Measurements from ENCODE around the gene BTBD2. TPM values are rescaled to one million over a fixed set of nuclear protein-coding genes. Genes with fewer than 3 reads are reported as not detected.

BTBD2 gene
- total and polyA plus RNA-seq, 4 donors = 7.4 to 25.1 (median 20.2) TPM

- Histone ChIP-seq H3K27me3 (ENCODE audit: control insufficient read depth in 4 of 4, insufficient read depth in 4 of 4, low read length in 3 of 4) (no peaks in the 10 kb centered on the region), H3K4me3 (ENCODE audit: low read depth in 1 of 3, low read length in 3 of 3) (no peak overlapping the region), H3K9me3 (ENCODE audit: control insufficient read depth in 4 of 4, low read length in 3 of 4) (no peaks in the 10 kb centered on the region), H3K36me3 (ENCODE audit: control insufficient read depth in 4 of 4, insufficient read depth in 3 of 4, low read depth in 1 of 4, low read length in 3 of 4) (peaks cover 0 to 21% (median 8%) of the 10 kb centered on the region in 4 donors), H3K27ac (ENCODE audit: low read depth in 1 of 2, low read length in 2 of 2) (peak overlapping the region in 1 of 2 donors; percentile 21), H3K9ac (ENCODE audit: low read depth in 1 of 2, low read length in 2 of 2) (no peak overlapping the region), H3K4me1 (ENCODE audit: control insufficient read depth in 4 of 4, insufficient read depth in 4 of 4, low read length in 3 of 4) (peaks cover 46 to 91% (median 84%) of the 10 kb centered on the region in 4 donors)
- TF ChIP-seq NR2F2 (IDR thresholded peaks at IDR 0.05) (no peak), RAD21 (IDR thresholded peaks at IDR 0.05) (no peak), REST (IDR thresholded peaks at IDR 0.05) (no peak), FOXA1 (IDR thresholded peaks at IDR 0.05) (no peak), JUND (IDR thresholded peaks at IDR 0.05) (no peak), FOXA2 (IDR thresholded peaks at IDR 0.05) (no peak), HNF4A (conservative IDR thresholded peaks at IDR 0.05) (no peak), ATF3 (IDR thresholded peaks at IDR 0.05) (no peak)
- 86% methylated on average over 18 of the region's 18 CpGs for WGBS
- no peak for DNase-seq (ENCODE audit: low spot score)
These were observed 29.4 kb upstream of the BTBD2 start for GRCh38 chr19:2044709-2045500.

- WGBS = 79% methylated on average over 11 of the region's 11 CpGs
- no peaks in the 10 kb centered on the region for H3K27me3 ChIP-seq (ENCODE audit: control insufficient read depth in 4 of 4, insufficient read depth in 4 of 4, low read length in 3 of 4)
- TF ChIP-seq JUND (IDR thresholded peaks at IDR 0.05) (no peak), GABPA (IDR thresholded peaks at IDR 0.05 in 1 of 2, conservative IDR thresholded peaks at IDR 0.05 in 1 of 2) (no peak), FOXA1 (IDR thresholded peaks at IDR 0.05) (no peak), SP1 (IDR thresholded peaks at IDR 0.05) (no peak), HNF4G (IDR thresholded peaks at IDR 0.05) (no peak), FOXA2 (IDR thresholded peaks at IDR 0.05) (no peak), EGR1 (IDR thresholded peaks at IDR 0.05; ENCODE audit: low read depth in 2 of 2) (no peak), ATF3 (IDR thresholded peaks at IDR 0.05) (no peak), RXRA (IDR thresholded peaks at IDR 0.05) (no peak), ZBTB33 (IDR thresholded peaks at IDR 0.05) (no peak), REST (IDR thresholded peaks at IDR 0.05) (no peak), RAD21 (IDR thresholded peaks at IDR 0.05) (no peak), NR2F2 (IDR thresholded peaks at IDR 0.05) (no peak), YY1 (IDR thresholded peaks at IDR 0.05) (no peak), CTCF (IDR thresholded peaks at IDR 0.05; ENCODE audit: low read depth, low read length, missing input control) (no peak)
- peak overlapping the region in 1 of 2 donors; percentile 10 for H3K27ac ChIP-seq (ENCODE audit: low read depth in 1 of 2, low read length in 2 of 2)
- H3K9me3 ChIP-seq (ENCODE audit: control insufficient read depth in 4 of 4, low read length in 3 of 4) = no peaks in the 10 kb centered on the region
- no peak overlapping the region for H3K9ac ChIP-seq (ENCODE audit: low read depth in 1 of 2, low read length in 2 of 2)
- peak; percentile 40 for DNase-seq (ENCODE audit: low spot score)
- H3K36me3 ChIP-seq (ENCODE audit: control insufficient read depth in 4 of 4, insufficient read depth in 3 of 4, low read depth in 1 of 4, low read length in 3 of 4) = peaks cover 5 to 27% (median 11%) of the 10 kb centered on the region in 4 donors
- no peak overlapping the region for H3K4me3 ChIP-seq (ENCODE audit: low read depth in 1 of 3, low read length in 3 of 3)
- H3K4me1 ChIP-seq (ENCODE audit: control insufficient read depth in 4 of 4, insufficient read depth in 4 of 4, low read length in 3 of 4) = peaks cover 46 to 86% (median 79%) of the 10 kb centered on the region in 4 donors
These were observed 28.6 kb upstream of the BTBD2 start for GRCh38 chr19:2043961-2044708.

Measured in liver (tissue), 9 donors.